AG04449 (cell line): ENCODE data around the gene ZDHHC12.

ENCODE experiments used
- CTCF ChIA-PET: fragments of 350-600 bp; formaldehyde crosslinking; extraction: SDS; loops from one replicate; lab custom pipeline; 2021; ENCODE audit warnings: antibody characterized with exemption; lab: Yijun Ruan, JAX
- POLR2A ChIA-PET: fragments of 400-600, 350-600 bp; formaldehyde crosslinking; extraction: SDS; loops from one replicate; lab custom pipeline; 2020; ENCODE audit warnings: antibody characterized with exemption, inconsistent platforms; lab: Yijun Ruan, JAX
- DNase-seq: peaks from one replicate; pipeline ENCODE4 v3.0.0-alpha.2; 2010; ENCODE audit warnings: low read depth, low spot score
- H3K4me3 ChIP-seq: 2 replicates; pipeline ENCODE4 v1.5.1; 2011; ENCODE audit warnings: low read depth, mild to moderate bottlenecking, control low read depth, low read length
- TF ChIP-seq, protein P1 (sequence below): IDR thresholded peaks from one replicate; pipeline ENCODE4 v1.5.1; 2011; ENCODE audit warnings: mild to moderate bottlenecking, moderate library complexity, low read length, control low read depth, inconsistent platforms; ENCODE audit not compliant: insufficient read depth; ENCODE audit errors: missing control alignments

Gene ZDHHC12

DNA sequence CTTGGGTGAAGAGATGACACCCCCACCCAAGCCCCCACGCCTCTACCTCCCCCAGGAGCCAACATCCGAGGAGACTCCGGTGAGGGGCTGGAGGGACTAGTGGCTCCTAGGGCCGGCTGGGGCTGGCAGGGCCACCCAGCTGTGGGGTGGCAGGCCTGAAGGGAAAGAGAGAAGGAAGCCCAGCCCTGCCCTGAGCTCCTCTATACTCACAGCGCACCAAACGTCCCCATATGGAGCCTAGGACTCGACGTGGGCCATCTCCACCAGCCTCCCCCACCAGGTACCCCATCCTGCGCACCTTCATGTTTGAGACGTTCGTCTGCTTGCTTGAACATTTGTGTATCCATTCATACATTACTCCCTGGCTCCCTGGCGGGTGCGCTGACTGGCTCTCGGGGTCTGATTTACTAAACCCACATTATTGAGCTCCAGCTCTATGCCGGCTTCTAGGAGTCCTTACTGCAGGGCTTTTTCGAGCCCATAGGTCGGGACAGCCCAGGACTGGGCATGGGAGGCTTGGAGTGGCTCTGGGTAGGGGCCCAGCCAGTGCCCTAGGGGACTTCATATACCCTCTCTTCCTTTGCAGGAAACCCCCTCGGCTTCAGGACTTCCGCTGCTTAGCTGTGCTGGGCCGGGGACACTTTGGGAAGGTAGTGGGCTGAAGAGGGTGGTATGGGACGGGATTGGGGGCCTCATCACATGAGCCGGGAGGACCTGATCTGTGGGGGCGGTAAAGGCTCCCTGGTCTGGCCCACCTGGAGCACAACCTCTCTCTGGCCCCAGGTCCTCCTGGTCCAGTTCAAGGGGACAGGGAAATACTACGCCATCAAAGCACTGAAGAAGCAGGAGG, 9.1 kb downstream of the ZDHHC12 start:
- TF ChIP-seq, protein P1, sequence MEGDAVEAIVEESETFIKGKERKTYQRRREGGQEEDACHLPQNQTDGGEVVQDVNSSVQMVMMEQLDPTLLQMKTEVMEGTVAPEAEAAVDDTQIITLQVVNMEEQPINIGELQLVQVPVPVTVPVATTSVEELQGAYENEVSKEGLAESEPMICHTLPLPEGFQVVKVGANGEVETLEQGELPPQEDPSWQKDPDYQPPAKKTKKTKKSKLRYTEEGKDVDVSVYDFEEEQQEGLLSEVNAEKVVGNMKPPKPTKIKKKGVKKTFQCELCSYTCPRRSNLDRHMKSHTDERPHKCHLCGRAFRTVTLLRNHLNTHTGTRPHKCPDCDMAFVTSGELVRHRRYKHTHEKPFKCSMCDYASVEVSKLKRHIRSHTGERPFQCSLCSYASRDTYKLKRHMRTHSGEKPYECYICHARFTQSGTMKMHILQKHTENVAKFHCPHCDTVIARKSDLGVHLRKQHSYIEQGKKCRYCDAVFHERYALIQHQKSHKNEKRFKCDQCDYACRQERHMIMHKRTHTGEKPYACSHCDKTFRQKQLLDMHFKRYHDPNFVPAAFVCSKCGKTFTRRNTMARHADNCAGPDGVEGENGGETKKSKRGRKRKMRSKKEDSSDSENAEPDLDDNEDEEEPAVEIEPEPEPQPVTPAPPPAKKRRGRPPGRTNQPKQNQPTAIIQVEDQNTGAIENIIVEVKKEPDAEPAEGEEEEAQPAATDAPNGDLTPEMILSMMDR: no peak
- ChIA-PET CTCF (interaction anchor here (0.9 to 2.7 kb wide), 7 partner anchors 10 to 18 kb away, joined by 3 to 12 read pairs (median 6); partner anchors contain the start of genes PKN3 and ZDHHC12), POLR2A (no interaction called here)
- no peak overlapping the region for H3K4me3 ChIP-seq
- DNase-seq: no peak

DNA sequence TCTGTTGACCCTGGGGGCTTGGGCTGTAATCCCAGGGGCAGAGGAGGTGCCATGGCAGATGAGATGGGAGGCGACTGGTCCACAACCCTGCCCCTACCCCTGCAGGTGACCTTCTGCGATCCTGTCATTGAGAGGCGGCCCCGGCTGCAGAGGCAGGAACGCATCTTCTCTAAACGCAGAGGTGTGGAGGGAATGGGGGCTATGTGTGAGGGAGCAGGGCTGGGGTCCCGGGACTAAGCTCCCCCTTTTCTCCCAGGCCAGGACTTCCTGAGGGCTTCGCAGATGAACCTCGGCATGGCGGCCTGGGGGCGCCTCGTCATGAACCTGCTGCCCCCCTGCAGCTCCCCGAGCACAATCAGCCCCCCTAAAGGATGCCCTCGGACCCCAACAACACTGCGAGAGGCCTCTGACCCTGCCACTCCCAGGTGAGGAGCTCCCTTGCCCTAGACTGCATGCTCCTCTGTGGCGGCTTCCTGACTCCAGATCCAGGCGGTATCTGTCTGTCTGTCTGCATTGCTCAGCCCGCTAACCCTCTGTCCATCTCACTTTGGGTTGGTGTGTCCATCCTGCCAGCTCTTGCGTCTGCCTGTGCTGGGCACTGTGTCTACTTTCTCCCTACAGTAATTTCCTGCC, 9.9 kb downstream of the ZDHHC12 start:
- ChIA-PET CTCF (interaction anchor here (0.9 to 2.7 kb wide), 5 partner anchors 10 to 19 kb away, joined by 3 to 12 read pairs (median 6); partner anchors contain the start of genes PKN3 and ZDHHC12), POLR2A (no interaction called here)
- H3K4me3 ChIP-seq: no peak overlapping the region
- TF ChIP-seq, protein P1: no peak
- no peak for DNase-seq

DNA sequence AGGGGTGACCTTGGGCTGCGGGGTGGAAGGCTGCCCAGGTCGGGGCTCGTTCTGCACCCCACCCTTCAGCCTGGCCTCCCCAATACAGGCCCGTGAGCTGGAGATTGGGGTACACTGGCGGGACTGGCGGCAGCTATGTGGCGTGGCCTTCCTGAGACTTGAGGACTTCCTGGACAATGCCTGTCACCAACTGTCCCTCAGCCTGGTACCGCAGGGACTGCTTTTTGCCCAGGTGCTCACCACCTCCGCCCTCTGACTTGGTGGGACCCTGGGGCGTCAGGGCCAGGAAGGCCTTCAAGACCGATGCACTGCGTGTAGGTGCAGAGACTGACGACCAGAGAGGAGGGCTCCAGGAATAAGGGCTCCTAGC, 10.5 kb downstream of the ZDHHC12 start:
- CTCF ChIA-PET: interaction anchor here (1.7 to 2.7 kb wide), 3 partner anchors 11 to 19 kb away, joined by 6 to 12 read pairs (median 8); partner anchors contain the start of genes PKN3 and ZDHHC12
- H3K4me3 ChIP-seq: no peak overlapping the region
- TF ChIP-seq, protein P1: no peak
- POLR2A ChIA-PET: no interaction called here
- DNase-seq: no peak

DNA sequence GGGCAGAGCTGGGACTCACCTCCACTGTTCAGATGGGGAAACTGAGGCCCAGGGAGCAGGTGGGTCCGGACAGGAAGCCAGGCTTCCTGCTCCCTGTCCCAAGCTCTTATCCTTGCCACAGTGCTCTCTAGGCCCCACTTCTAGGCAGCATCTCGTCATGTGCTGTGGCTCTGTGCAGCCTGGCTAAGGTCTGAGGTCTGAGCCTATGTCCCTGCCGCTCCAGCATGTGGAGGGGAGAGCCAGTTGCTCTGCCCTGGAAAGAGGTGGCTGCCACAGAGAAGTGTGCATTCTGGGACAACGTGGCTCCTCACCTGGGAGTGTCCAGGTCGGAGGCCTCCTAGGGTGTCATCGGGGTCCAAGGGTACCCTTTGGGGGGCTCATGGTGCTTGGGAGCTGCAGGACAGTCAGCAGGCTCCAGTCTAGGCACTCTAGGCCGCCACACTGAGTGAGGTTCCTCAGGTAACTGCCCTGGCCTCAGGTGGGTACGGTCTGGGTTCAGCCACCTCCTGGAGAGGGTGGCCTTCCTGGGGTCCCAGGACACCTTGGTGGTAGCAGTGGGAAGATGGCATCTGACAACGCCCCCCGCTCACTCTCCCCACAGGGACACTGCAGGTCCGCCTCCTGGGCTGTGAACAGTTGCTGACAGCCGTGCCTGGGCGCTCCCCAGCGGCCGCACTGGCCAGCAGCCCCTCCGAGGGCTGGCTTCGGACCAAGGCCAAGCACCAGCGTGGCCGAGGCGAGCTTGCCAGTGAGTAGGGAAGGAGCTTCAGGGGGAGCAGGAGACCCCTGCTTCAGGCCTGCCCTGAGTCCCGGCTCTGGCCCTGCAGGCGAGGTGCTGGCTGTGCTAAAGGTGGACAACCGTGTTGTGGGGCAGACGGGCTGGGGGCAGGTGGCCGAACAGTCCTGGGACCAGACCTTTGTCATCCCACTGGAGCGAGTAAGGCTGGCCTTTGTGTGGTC, 11.2 kb downstream of the ZDHHC12 start:
- ChIA-PET POLR2A (no interaction called here), CTCF (interaction anchor here (0.8 to 1.8 kb wide), 3 partner anchors 9 to 20 kb away, joined by 3 to 8 read pairs (median 6); partner anchors contain the start of gene PKN3)
- no peak overlapping the region for H3K4me3 ChIP-seq
- DNase-seq: no peak
- TF ChIP-seq, protein P1: no peak

DNA sequence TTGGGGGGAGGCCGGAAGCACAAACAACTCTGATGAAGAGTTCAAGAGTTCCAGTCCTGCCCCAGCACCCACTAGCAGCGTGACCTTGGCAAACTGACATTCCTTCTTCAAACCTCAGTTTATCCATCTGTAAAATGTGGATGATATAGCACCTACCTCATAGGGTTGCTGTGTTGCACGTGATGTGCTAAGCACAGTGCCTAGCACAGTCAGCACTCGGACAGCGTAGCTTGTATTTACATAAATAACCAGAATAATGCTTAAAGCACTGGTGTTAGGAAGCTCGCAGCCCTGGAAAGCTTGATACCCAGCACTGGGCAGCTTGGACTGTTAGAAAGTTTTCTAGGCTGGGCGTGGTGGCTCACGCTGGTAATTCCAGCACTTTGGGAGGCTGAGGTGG, 16.5 kb downstream of the ZDHHC12 start:
- TF ChIP-seq, protein P1: no peak
- no peak for DNase-seq
- no peak overlapping the region for H3K4me3 ChIP-seq
- CTCF ChIA-PET: interaction anchor here (1.3 to 2.0 kb wide), 2 partner anchors 11 to 25 kb away, joined by 3 to 8 read pairs; no protein-coding TSS in a partner anchor
- POLR2A ChIA-PET: interaction anchor here (1.0 kb wide), 1 partner anchor 46 kb away, joined by 3 read pairs; no protein-coding TSS in a partner anchor
